NCI-H748 treated with DMSO at 0.1 percent for 48 hours (cell line): ENCODE measurements around the gene SCGB1C1.
"Not testable (repeated sequence)": the region's sequence is repeated elsewhere in the genome, so short reads cannot be mapped to it uniquely, and the experiment has no call there.

ENCODE experiments used
- DNase-seq: peaks from one replicate; lab custom pipeline; 2025; lab: John Stamatoyannopoulos, UW

The SCGB1C1 gene

GRCh38 chr11:218815-219593 is 26.1 kb downstream of the SCGB1C1 start:
- DNase-seq: no peak

GRCh38 chr11:220641-221215 is 27.9 kb downstream of the SCGB1C1 start:
- not testable (repeated sequence) for DNase-seq

- DNase-seq: no peak
These were observed 28.7 kb downstream of the SCGB1C1 start for GRCh38 chr11:221539-221938.

- no peak for DNase-seq
These were observed 29.3 kb downstream of the SCGB1C1 start for GRCh38 chr11:221998-222789.

- DNase-seq: no peak
These were observed 30.3 kb downstream of the SCGB1C1 start for GRCh38 chr11:223026-223789.

- DNase-seq: no peak
These were observed 31.0 kb downstream of the SCGB1C1 start for GRCh38 chr11:223884-224283.

- no peak for DNase-seq
These were observed 31.5 kb downstream of the SCGB1C1 start for GRCh38 chr11:224424-224823.

- DNase-seq: no peak
These were observed 33.0 kb downstream of the SCGB1C1 start for GRCh38 chr11:225734-226453.

GRCh38 chr11:227824-228379 is 35.0 kb downstream of the SCGB1C1 start:
- no peak for DNase-seq

- DNase-seq: no peak
These were observed 37.6 kb downstream of the SCGB1C1 start for GRCh38 chr11:230431-230830.

- no peak for DNase-seq
These were observed 40.1 kb downstream of the SCGB1C1 start for GRCh38 chr11:232783-233565.

GRCh38 chr11:235180-235579 is 42.3 kb downstream of the SCGB1C1 start:
- DNase-seq: no peak

GRCh38 chr11:235609-235996 is 42.7 kb downstream of the SCGB1C1 start:
- peak; percentile 14 for DNase-seq

- peak; percentile 46 for DNase-seq
These were observed 43.3 kb downstream of the SCGB1C1 start, which contains the start of gene SIRT3 for GRCh38 chr11:235997-236773. Gene SIRT3 (minus strand): TSS chr11:236342. CDS start chr11:236328, 14 bp downstream.

GRCh38 chr11:236774-237767 is 44.2 kb downstream of the SCGB1C1 start, which contains the start of gene PSMD13:
Gene PSMD13 (plus strand): TSS chr11:236976. CDS start chr11:237050, 74 bp downstream.
- peak; percentile 49 for DNase-seq

- DNase-seq: not testable (repeated sequence)
These were observed 45.5 kb downstream of the SCGB1C1 start for GRCh38 chr11:238346-238745.

- DNase-seq: no peak
These were observed 47.4 kb downstream of the SCGB1C1 start for GRCh38 chr11:240315-240714.

GRCh38 chr11:241634-242033 is 48.8 kb downstream of the SCGB1C1 start:
- DNase-seq: no peak
